ENCODE measurements around the gene FAR1. TPM values are rescaled to one million over a fixed set of nuclear protein-coding genes. Genes with fewer than 3 reads are reported as not detected.

The FAR1 gene
- polyA plus RNA-seq, 3 donors = 47.2 to 77.0 (median 52.6) TPM

- H4K20me1 ChIP-seq (ENCODE audit: insufficient read depth, low read length) = peaks cover 96% of the 10 kb centered on the region
- Mint-ChIP-seq H3K27me3 (ENCODE audit: low read depth in 3 of 3) (peaks cover 0 to 4% (median 0%) of the 10 kb centered on the region in 3 donors), H3K9me3 (no peaks in the 10 kb centered on the region), H3K36me3 (peaks cover 55 to 65% of the 10 kb centered on the region in 2 donors), H3K4me3 (no peak overlapping the region), H3K27ac (peak overlapping the region in 5 of 7 donors; percentile 27 to 75 (median 68)), H3K4me1 (peaks cover 14% of the 10 kb centered on the region)
- H2AFZ ChIP-seq (ENCODE audit: insufficient read depth, low read depth, low read length, poor library complexity, severe bottlenecking) = no peak overlapping the region
- no peaks in the 10 kb centered on the region for H3K4me1 ChIP-seq (ENCODE audit: control insufficient read depth in 1 of 2, insufficient read depth in 2 of 2, low read length in 2 of 2)
- peaks cover 89% of the 10 kb centered on the region for H3K79me2 ChIP-seq (ENCODE audit: insufficient read depth, low read length)
- H3K27ac ChIP-seq (ENCODE audit: low read depth in 1 of 2, low read length in 2 of 2) = peak overlapping the region in 1 of 2 donors; percentile 50
- no CpG with 5 or more reads among the region's 1 CpG for WGBS (ENCODE audit: insufficient coverage)
- intact Hi-C loops (cut with micrococcal nuclease) = no loop called here
- TF ChIP-seq CTCF (IDR thresholded peaks at IDR 0.05) = no peak
- no peak overlapping the region for H3K4me2 ChIP-seq (replicated peaks; ENCODE audit: extremely low read depth, low read length, poor library complexity, severe bottlenecking)
- no peaks in the 10 kb centered on the region for H3K27me3 ChIP-seq (ENCODE audit: control insufficient read depth in 2 of 2, insufficient read depth in 2 of 2, low read length in 2 of 2)
- peaks cover 56 to 80% of the 10 kb centered on the region in 2 donors for H3K36me3 ChIP-seq (replicated peaks in 1 of 2; ENCODE audit: control insufficient read depth in 1 of 2, insufficient read depth in 2 of 2, low read length in 2 of 2)
- no peak overlapping the region for H3K9ac ChIP-seq (ENCODE audit: insufficient read depth, low read length, poor library complexity, severe bottlenecking)
- no peaks in the 10 kb centered on the region for H3K9me3 ChIP-seq (replicated peaks in 1 of 2; ENCODE audit: control insufficient read depth in 1 of 2, insufficient read depth in 1 of 2, low read length in 2 of 2)
- no peak for DNase-seq
- no peak overlapping the region for H3K4me3 ChIP-seq (replicated peaks in 1 of 3; ENCODE audit: low read depth in 2 of 3, low read length in 3 of 3)
Observed at GRCh38 chr11:13697710-13698109, 29.2 kb downstream of the FAR1 start.

- Mint-ChIP-seq H3K4me3 (no peak overlapping the region), H3K27ac (peak overlapping the region in 5 of 7 donors; percentile 45 to 75 (median 66)), H3K9me3 (no peaks in the 10 kb centered on the region), H3K36me3 (peaks cover 60 to 69% of the 10 kb centered on the region in 2 donors), H3K4me1 (peaks cover 10% of the 10 kb centered on the region), H3K27me3 (ENCODE audit: low read depth in 3 of 3) (peaks cover 0 to 4% (median 0%) of the 10 kb centered on the region in 3 donors)
- intact Hi-C loops (cut with micrococcal nuclease) = no loop called here
- H3K4me3 ChIP-seq (replicated peaks in 1 of 3; ENCODE audit: low read depth in 2 of 3, low read length in 3 of 3) = no peak overlapping the region
- no peaks in the 10 kb centered on the region for H3K4me1 ChIP-seq (ENCODE audit: control insufficient read depth in 1 of 2, insufficient read depth in 2 of 2, low read length in 2 of 2)
- no CpG with 5 or more reads among the region's 2 CpGs for WGBS (ENCODE audit: insufficient coverage)
- H4K20me1 ChIP-seq (ENCODE audit: insufficient read depth, low read length) = peaks cover 96% of the 10 kb centered on the region
- no peak for DNase-seq
- TF ChIP-seq CTCF (IDR thresholded peaks at IDR 0.05) = no peak
- no peaks in the 10 kb centered on the region for H3K27me3 ChIP-seq (ENCODE audit: control insufficient read depth in 2 of 2, insufficient read depth in 2 of 2, low read length in 2 of 2)
- peaks cover 89% of the 10 kb centered on the region for H3K79me2 ChIP-seq (ENCODE audit: insufficient read depth, low read length)
- H3K9me3 ChIP-seq (replicated peaks in 1 of 2; ENCODE audit: control insufficient read depth in 1 of 2, insufficient read depth in 1 of 2, low read length in 2 of 2) = no peaks in the 10 kb centered on the region
- peak overlapping the region in 1 of 2 donors; percentile 50 for H3K27ac ChIP-seq (ENCODE audit: low read depth in 1 of 2, low read length in 2 of 2)
- H2AFZ ChIP-seq (ENCODE audit: insufficient read depth, low read depth, low read length, poor library complexity, severe bottlenecking) = no peak overlapping the region
- no peak overlapping the region for H3K9ac ChIP-seq (ENCODE audit: insufficient read depth, low read length, poor library complexity, severe bottlenecking)
- no peak overlapping the region for H3K4me2 ChIP-seq (replicated peaks; ENCODE audit: extremely low read depth, low read length, poor library complexity, severe bottlenecking)
- H3K36me3 ChIP-seq (replicated peaks in 1 of 2; ENCODE audit: control insufficient read depth in 1 of 2, insufficient read depth in 2 of 2, low read length in 2 of 2) = peaks cover 61 to 84% of the 10 kb centered on the region in 2 donors
Observed at GRCh38 chr11:13698132-13698531, 29.7 kb downstream of the FAR1 start.

Data from CD14-positive monocyte (primary cell).